ENCODE measurements around the gene ADAMTS13.

- TF ChIP-seq, protein P1, sequence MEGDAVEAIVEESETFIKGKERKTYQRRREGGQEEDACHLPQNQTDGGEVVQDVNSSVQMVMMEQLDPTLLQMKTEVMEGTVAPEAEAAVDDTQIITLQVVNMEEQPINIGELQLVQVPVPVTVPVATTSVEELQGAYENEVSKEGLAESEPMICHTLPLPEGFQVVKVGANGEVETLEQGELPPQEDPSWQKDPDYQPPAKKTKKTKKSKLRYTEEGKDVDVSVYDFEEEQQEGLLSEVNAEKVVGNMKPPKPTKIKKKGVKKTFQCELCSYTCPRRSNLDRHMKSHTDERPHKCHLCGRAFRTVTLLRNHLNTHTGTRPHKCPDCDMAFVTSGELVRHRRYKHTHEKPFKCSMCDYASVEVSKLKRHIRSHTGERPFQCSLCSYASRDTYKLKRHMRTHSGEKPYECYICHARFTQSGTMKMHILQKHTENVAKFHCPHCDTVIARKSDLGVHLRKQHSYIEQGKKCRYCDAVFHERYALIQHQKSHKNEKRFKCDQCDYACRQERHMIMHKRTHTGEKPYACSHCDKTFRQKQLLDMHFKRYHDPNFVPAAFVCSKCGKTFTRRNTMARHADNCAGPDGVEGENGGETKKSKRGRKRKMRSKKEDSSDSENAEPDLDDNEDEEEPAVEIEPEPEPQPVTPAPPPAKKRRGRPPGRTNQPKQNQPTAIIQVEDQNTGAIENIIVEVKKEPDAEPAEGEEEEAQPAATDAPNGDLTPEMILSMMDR (conservative IDR thresholded peaks at IDR 0.05 in 1 of 2, IDR thresholded peaks at IDR 0.05 in 1 of 2; ENCODE audit: extremely low read depth in 1 of 2, insufficient read depth in 1 of 2, low read depth in 1 of 2, low read length in 2 of 2), result no peak
- TF ChIP-seq EZH2 (IDR thresholded peaks at IDR 0.05; ENCODE audit: borderline replicate concordance, low read length), result no peak
Measured at GRCh38 chr9:133449760-133450159, 27.6 kb downstream of the ADAMTS13 start.
